Medulla oblongata (tissue), 1 donor: Measurements from ENCODE around the gene TPPP3.

Experiments used
- DNase-seq: peaks from one replicate; pipeline ENCODE4 v3.0.0-alpha.2; 2015; ENCODE audit errors: extremely low spot score

Gene TPPP3

DNA sequence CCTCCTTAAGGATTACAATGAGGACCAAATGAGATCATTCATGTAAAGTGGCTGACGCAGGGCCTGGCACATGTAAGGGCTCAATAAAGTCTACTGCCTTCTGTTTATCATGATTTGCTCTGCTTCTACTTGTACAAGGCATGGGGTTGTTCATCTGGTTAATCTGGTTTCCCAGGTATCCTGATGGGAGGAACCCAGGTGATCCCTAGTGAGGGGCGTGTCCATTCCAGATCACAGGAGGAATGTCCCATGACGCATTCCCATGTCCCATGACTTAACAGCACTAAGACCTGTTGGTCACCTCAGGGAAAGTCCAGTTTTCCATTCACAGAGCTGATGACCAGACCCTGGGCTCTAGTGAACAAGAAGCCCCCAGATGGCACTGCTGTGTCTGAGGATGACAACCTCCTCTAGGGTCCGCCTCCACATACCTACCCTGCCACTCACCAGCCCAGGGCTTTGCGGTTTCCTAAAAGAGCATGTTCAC lies 11.5 kb upstream of the TPPP3 start:
- no peak for DNase-seq

DNA sequence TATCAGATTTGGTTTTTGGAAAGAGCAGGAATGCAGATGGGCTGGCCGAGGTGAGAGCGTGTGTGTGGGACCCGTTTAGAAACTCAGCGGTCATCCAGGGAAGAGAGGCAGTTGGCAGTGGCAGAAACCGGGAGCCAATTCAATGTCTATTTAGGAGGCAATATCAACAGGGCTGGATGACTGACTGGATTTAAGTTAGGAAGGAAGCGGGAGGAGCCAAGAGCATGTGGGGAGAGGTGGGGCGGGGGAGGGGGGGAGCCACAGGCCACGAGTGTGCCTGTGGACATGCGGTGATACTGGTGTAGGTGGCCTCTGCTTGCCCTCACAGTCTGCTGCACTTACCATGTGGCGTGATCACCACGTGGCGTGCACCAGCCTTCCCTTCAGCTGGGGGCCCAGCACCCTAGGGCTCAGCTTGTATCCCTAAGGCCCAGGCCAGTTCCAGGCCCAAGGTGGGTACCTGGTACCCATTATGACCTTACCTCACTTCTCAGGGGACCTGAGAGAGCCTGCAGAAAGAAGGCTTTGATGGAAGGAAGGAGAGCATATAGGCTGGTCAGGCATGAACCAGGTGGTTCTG lies 10.8 kb upstream of the TPPP3 start:
- no peak for DNase-seq

DNA sequence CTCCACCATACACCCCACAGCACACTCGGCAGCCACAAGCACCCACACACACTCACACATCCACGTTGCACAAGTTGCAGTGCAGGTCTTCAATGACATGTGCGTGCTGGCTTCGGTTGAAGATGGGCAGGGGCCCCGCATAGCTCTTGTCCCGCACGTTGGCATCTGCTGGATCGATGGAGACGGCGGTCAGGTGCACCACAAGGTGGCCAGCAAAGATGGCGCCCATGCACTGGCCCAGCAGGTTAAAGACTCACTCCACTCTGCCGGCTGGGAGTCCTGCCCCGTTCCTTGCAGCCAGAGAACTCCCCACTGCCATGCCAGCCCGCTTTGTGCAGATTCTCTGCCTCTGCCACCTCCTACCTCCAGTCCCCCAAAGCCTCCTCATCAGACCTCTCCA lies 7.6 kb upstream of the TPPP3 start:
- no peak for DNase-seq

DNA sequence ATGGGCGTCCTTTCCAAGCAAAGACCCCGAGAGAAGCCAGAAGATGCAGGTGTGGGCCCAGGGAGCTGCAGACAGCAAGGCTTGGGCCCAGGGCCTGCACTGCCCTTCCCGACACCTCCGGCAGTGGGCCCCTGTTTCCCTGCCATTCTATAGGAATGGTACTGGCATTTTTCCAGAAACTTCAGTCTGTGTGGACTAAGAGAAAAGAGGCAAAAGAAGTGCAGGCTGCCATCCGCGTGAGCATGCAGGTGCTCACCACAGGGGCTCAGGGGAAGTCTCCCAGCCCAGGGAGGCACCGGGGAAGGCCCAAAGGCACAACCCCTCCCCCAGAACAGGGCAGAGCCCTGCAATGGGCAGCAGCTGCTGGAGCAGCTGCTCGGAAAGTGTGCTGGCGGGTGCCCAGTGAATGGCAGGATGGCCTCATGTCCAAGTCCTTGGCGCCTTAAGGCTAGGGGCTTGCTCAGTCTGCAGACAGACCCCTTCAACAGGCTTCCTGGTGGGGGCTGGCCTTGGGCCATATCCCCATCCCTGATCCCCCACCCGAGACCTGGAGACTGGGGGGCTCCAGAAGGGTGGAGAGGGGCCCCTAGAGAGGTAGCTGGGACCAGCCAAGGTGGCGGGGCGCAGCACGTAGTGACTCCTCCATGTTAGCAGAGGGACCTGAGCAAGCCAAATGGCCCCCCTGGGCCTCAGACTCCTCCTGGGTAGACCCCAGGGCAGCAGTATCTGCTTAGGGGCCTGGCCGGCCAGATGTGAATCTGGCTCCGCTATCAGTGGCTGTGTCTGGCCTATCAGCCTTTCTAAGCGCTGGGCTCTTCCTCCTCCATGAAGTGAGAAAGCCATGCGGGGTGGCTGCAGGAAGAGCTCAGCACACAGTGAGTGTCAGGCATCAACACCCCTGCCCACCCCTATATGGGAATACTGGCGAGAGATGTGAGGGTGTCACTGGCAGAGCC lies 6.7 kb upstream of the TPPP3 start:
- DNase-seq: no peak

DNA sequence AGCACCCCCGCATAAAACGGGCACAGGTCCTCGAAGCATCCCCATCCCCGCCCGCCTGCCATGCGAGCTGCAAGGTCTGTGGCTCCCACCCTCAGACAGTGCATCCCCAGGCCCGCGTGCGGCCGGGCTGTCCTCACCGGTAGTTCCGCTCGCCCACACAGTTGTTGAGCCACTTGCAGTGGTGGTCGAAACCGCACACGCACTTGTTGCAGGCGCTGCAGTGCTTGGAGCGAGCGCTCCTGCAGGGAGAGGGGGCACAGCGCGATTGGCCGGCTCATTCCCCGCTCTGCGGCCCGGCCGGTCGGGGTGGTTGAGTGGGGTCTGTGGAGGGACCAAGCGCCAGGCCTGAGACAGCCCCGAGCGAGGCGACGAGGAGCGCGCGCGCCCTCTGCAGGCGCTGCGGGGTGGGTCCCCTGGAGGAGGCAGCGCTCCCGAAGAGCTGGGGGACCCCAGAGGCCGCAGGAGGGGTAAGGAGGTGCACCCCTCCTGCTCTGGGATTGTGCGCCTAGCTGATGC lies 6.0 kb upstream of the TPPP3 start:
- peak; percentile 52 for DNase-seq

DNA sequence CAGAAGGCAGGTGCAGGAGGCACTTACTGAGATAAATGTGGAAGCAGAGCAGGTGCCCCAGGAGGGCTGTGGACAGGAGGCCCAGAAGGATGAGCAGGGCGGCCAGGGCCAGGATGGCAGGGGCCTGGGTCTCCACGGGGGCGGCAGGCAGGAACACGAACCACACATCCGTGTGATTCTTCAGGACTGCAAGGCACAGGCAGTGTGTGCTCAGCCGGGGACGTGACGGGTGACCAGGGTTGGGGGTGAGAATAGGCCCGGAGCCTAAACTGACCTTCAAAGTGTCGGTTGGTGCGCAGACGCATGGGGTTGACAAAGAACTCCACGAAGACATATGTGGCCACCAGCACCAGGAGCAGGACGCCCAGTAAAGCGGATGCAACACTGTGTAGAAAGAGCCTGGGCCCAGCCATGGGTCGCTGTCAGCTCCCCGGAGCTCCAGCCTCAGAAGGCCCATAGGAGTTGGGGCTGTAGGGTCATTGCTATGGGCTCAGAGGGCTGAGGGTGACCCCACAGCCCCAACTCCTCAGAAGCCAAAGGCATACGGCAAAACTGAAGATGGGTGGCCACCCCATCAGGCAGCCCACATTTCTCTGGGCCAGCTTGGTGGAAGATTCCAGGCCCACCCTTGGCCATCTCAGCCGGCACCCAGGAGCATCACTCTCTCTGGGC lies 5.4 kb upstream of the TPPP3 start:
- no peak for DNase-seq

DNA sequence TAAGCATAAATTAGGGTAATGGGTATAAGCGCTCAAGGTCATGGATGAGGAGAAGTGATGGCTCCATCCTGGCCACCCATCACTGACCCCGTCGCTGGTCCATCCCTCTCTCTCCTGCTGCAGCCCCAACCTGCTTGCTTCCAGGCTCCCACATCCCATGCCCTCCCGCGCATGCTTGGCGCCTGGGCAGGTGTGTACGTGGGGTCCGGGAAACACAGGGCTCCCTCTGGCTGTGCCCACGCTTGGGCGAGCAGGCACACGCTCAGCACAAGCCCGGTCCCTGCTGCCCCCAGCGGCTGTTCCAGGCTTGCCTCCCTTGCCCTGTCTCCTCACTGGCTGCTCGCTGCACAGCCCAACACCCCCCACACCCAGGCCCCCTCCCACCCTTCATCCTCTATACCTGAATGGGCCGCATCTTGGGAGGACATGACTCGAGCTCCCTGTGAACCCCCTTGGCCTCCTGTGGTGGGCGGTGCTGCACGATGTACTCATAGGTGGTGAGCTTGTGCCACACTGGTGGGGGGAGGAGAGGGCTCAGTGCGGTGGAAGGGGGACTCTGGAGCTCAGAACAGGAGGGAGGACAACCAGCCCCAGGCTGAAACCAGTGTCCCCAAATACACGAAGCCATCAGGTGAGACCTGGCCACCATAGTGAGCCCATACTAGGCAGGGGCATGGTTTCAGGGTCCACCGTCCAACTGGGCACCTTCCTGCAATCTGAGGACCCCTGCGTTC lies 4.7 kb upstream of the TPPP3 start:
- no peak for DNase-seq

DNA sequence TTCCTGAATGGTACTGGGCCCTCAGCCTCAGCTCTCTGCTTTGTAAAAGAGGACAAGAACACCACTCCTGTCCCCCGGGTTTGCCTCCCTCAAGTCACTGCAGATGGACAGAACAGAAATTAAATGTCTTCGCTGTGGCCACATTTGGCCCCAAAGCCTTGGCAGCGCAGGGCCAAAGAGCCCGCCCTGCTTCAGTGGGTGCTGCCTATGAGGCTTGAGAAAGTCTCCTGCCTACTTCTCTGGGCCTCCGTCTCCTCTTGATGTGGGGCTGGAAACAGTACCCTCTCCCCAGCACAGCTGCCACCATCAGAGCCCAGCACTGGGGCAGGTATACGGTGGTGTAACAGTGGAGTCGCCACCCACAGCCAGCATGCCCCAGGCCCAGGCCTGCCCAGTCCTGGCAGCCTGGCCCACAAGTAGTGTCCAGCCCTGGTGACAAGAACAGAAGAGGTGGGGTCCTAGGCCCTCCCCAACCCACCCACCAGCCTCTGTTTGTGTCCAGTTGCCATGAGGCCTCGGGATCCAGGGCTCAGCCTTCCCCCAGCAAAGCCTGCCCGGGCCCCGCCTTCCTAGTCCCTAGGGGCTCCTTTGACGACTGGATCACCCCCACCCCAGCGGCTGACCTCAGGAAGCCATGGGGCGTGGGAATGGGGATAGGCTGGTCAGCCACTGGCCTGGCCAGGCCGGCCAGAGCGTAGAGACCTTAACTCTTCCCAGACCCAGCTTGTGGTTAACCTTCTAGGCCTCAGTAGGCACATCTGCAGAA lies 3.9 kb upstream of the TPPP3 start:
- DNase-seq: no peak

DNA sequence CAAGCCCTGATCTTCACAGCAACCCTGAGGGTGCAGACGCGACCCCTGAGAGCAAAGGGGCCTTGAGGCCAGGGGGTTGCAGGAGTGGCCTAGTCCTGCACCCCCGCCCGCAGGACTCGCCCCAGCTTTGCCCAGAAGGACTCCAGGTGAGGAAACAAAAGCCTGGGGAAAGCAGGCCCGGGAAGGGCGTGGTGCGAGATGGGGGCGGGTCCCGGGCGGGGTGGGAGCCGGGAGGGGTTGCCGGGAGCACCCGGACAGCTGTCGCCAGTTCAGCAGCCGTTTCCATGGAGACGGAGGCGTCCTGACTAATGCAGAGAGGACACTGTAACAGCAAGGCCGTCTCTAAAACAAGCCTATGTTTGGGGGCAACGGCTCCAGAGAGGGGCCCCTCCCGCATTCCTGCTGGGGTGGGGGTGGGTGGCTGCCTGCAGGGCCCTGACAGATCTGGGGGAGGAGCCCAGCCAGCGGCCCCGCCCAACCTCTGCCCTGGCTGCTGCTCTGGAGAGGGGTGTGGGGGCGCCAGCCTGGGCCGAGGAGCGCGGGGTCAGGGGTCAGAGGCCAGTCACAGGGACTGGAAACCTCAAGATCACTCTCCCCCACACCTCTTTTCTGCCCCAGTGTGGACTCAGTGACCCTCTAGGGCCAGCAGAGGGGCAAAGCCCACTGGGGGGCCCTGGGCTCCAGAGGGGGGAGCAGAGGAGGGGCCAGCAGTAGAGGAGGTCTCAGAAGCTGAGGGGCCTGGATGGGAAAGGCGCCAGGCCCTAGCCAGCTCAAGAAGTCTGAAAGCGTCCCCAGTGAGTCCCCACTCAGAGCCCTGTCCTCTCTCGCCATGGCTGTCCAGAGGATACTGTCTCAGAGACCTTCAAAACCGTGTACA lies 3.1 kb upstream of the TPPP3 start:
- no peak for DNase-seq

DNA sequence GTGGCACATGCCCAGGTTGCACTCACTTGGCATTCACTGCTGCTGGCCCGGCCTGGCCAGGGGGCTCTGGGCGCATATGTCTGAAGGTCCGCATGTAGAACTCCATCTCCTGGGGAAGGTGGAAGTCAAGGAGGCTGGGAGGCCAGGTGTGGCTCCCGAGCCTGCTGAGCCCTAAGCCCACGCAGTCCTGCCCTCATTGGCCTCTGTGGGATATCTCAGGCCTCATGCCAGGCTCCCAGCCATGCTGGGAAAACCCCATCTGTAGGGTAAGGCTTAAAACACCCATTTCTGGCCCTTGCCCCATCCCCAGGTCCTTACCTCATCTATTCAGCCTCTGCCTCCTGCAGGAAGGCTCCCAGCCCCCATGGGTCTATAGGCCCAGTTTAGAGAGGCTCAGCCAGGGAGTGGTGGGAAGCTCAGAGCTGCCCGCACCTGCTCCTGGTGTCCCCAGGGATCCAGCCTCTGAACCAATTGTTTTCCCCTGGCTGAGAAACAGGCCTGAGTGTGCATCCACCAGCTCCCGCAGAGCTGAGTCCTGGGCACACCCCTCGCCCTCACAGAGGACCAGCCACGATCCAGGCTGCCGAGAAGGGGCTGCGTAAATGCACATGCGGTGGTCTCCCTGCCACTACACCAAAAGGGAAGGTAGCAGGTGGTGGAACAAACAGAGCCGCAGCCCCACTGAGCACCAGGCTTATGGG lies 2.3 kb upstream of the TPPP3 start:
- DNase-seq: no peak

DNA sequence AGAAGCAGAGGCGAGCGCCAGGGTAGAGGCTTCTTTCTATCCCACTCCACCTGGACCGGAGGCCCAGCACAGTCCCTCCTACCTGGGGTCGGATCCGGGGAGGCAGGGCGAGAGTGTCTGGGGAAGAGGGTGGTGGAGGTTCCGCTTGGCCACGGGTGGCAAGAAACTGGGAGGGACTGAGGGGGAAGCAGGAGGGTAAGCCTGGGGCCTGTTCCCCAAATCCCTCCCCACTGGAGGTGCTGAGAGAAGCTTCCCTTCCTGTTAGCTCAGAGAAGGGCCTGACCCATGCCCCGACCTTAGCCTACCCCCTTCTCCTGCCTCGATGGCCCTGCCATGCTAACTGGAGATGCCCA lies 1.8 kb upstream of the TPPP3 start:
- no peak for DNase-seq

DNA sequence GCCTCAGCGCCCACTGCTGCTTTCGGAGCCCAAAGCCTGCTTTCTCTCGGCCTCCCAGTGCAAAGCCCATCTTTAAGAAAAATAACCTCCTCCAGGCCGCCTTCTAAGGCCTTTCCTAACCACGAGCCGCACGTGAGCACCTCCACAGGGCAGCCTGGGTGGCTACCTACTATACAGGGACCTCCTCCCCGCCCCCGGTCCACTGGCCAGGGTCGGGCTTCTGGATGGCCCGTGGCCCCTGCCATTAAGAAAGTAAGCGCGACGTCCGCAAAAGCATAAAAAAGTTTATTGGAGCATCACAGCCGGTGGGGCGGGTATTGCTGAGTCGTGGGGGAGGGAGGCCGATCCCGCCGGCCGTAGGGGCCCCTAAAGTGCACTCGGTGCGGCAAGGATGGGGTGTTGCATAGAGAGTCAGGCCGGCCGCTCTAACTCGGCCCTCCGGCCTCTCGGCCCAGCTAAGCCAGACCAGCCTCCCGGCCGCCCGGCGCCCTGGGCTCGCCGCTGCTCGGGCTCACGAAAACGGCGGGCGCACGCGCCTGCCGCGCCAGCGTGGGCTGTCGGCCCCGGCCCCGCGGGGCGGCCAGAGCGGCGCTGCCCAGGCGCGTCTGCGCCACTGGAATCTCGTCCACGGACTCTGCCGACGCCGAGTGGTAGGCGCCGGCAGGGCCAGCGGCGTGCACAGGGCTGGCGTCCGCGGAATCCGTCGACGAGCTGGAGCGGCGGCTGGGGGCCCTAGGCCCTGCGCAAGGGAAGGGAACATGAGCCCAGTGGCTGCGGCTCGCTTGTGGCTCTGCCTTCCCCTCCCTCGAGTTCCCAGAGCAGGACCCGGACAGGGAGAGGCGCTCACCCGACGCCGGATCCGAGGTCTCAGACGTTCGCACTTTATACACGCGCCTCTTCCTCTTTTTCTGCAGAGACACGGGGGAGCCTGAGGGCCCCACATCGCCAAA lies 1.1 kb upstream of the TPPP3 start:
- peak; percentile 49 for DNase-seq

DNA sequence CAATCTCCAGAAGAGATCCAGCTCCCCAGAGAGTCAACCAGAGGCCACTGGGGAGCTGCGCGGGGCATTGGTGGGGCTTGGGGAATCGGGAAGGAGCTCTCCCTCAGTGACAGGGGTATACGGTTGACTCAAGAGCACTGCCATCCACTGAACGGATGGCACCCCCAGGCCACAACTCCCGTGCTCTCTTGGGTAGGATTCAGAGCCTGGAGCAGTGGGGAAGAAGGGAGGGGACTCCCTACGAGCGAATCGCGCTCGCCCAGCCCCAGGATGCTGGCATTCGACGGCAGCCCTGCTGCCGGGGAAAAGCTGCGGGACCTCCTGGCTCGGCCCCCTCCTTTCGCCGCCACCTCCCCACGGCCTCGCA lies 473 bp upstream of the TPPP3 start:
- DNase-seq: peak; percentile 33

DNA sequence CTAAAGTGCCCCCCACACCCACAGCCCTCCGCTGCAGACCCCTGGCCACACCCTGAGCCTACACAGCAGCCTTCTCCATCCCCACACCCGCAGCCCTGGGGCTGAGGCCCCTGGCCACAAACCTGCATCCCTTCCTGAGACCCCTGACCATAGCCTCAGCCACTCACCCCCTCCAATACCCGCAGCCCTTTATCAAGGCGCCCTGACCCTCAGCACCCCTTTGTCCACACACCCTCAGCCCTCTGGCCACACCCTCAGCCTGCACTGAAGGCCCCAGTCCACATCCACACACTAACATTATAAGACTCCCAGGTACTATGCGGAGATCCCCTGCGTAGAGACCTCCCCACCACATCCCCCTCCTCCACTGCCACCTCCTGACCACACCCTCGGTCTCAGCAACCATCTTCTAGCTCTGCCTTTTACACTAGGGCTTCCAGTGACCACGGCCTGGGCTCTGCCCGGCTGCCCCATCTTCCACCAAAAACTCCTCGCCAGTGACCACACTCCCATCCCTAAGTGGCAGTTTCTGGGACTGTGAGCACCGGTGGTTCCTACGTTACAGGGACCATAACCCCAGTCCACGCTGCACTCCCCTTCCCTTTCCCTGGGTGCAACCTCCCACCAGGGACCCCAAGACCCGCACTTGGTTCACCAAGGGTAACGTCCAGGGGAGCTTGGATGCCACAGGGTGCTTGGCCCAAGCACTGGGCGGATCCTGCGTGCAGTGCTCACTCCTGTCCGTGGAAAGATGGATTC lies 818 bp downstream of the TPPP3 start:
- no peak for DNase-seq

DNA sequence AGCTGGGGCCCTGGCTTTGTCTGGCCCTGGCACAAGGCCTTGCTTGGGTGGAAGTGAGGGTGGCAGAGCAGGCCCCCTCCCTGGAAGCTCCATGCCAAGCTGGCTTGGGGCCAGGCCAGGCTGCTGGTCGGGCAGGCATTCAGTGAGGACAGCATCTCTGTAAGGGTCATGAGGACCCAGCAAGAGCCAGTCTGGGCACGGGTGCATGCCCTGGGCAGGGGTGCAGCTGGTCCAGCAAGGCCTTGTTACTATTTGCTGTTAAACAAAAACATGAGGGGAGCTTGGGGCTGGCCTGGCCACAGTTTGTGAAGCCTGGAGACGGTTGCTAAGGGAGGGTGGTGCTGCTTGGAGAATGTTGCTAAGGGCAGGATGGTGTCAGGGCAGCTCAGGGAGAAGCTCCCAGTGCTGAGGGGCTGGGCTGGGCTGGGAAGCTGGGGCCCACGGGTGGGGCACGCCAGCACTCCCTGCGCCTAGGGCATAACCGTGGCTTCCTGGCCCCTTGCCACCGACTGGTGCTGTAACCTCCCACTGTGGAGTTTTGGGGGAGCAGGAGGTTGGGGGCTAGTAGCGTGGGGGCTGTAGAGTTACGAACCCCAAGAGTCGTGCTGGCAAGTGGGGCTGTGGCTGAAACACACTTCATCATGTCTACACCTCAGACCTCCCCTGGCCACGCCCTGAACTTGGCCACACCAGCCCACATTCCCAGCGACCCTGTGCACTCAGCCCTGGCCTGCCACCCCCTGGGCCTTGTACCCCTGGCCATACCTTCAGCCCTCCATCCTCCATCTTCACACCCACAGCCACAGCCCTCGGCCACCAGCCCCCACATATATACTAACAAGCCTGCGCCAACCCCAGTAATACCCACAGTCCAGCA lies 1.6 kb downstream of the TPPP3 start:
- peak; percentile 97 for DNase-seq

DNA sequence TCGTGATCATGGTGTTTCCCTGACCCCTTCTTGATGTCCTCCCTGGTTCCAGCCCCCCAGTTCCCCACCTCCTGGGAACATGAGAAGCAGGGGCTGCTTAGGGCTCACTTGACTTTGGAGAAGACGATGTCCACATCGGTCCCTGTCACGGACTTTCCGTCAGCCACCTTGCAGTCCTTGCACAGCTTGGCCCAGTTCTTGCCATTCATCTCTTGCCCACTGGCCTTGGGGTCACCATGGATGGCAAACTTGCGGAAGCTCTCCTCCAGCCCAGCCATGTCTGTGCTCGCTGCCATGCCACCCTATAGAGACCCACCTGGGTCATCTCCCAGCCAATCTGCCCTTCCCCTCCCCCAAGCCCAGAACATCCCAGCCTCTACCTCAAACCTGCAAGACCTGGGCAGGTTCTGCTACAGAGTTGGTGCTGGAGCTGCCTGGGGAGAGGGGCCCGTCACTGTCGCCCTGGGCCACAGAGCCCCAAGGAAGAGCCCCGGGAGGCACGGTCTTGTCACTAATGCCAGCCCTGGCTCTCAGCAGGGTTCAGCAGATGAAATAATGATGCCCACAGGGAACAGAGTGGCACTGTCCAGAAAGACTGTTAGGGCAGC lies 2.4 kb downstream of the TPPP3 start:
- no peak for DNase-seq
